Breast epithelium (tissue), 3 donors: ENCODE results near the gene ALKAL2.

ENCODE experiments used
- POLR2AphosphoS5 ChIP-seq, 3 donors: sonication (generic); formaldehyde crosslinking; IDR thresholded peaks; one replicate each; pipeline ENCODE4 v1.6.1; 2017; ENCODE audit warnings: antibody characterized with exemption in 3 of 3
- TF ChIP-seq, protein P1 (sequence below), 3 donors: fragments of 450-650 bp; IDR thresholded peaks; one replicate each; pipeline ENCODE4 v1.5.1; 2016 to 2017; ENCODE audit warnings: antibody characterized with exemption in 3 of 3, mild to moderate bottlenecking in 3 of 3, moderate library complexity in 3 of 3

DNA sequence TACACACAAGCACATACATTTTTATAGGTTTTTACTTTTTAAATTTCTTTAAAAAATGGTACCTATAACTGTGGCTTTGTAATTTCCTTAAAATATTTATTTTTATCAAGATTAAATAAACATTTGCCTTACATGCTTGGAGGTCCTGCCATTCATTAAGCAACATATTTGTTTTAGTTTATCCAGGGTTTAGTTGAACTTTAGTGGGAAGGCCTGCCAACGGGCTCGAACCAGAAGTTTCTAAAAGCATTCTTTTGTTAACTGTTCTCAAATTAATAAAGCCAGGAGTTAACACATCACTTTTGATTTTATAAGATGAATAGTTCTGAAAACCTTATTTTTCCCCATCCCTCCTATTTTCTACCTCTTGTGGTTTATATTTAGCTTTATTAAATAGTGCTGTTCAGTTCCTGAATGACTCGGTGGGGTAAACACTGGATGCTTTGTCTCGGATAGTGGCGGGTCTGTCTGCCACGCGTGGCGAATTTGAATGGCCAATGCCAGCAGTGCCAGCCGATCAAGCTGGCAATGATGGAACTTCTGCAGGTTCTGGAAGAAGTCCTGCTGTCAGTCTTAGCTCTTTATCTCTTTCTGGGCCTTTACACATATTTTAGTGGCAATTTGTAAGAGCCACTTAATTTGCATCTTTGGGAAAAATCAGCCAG lies 56.2 kb downstream of the ALKAL2 start:
- TF ChIP-seq, protein P1, sequence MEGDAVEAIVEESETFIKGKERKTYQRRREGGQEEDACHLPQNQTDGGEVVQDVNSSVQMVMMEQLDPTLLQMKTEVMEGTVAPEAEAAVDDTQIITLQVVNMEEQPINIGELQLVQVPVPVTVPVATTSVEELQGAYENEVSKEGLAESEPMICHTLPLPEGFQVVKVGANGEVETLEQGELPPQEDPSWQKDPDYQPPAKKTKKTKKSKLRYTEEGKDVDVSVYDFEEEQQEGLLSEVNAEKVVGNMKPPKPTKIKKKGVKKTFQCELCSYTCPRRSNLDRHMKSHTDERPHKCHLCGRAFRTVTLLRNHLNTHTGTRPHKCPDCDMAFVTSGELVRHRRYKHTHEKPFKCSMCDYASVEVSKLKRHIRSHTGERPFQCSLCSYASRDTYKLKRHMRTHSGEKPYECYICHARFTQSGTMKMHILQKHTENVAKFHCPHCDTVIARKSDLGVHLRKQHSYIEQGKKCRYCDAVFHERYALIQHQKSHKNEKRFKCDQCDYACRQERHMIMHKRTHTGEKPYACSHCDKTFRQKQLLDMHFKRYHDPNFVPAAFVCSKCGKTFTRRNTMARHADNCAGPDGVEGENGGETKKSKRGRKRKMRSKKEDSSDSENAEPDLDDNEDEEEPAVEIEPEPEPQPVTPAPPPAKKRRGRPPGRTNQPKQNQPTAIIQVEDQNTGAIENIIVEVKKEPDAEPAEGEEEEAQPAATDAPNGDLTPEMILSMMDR (IDR thresholded peaks at IDR 0.05): no peak
- TF ChIP-seq POLR2AphosphoS5 (IDR thresholded peaks at IDR 0.05): no peak
